Ishikawa (cell line): ENCODE measurements around the gene TCTN2.

ENCODE experiments used
- CEBPB ChIP-seq: IDR thresholded peaks from 2 replicates; pipeline ENCODE4 v1.6.1; 2012
- CREB1 ChIP-seq: IDR thresholded peaks from 2 replicates; pipeline ENCODE4 v1.6.1; 2012; ENCODE audit warnings: low read depth
- EGR1 ChIP-seq: IDR thresholded peaks from 2 replicates; pipeline ENCODE4 v1.6.1; 2012
- EP300 ChIP-seq: IDR thresholded peaks from 2 replicates; pipeline ENCODE4 v1.6.1; 2012; ENCODE audit warnings: borderline replicate concordance
- FOXM1 ChIP-seq: IDR thresholded peaks from 2 replicates; pipeline ENCODE4 v1.6.1; 2012; ENCODE audit warnings: low read depth, borderline replicate concordance
- NFIC ChIP-seq: IDR thresholded peaks from 2 replicates; pipeline ENCODE4 v1.6.1; 2012
- RAD21 ChIP-seq: IDR thresholded peaks from 2 replicates; pipeline ENCODE4 v1.6.1; 2012; ENCODE audit warnings: low read depth
- TAF1 ChIP-seq: IDR thresholded peaks from 2 replicates; pipeline ENCODE4 v1.6.1; 2012; ENCODE audit warnings: low read depth, mild to moderate bottlenecking
- TCF12 ChIP-seq: IDR thresholded peaks from 2 replicates; pipeline ENCODE4 v1.6.1; 2012; ENCODE audit warnings: low read depth
- YY1 ChIP-seq: IDR thresholded peaks from 2 replicates; pipeline ENCODE4 v1.6.1; 2012; ENCODE audit warnings: low read depth
- ZBTB7A ChIP-seq: IDR thresholded peaks from 2 replicates; pipeline ENCODE4 v1.6.1; 2012; ENCODE audit warnings: low read depth
- TF ChIP-seq, protein P1 (sequence below): IDR thresholded peaks from 2 replicates; pipeline ENCODE4 v1.6.1; 2012; ENCODE audit warnings: low read depth, mild to moderate bottlenecking
- TF ChIP-seq, protein P2 (sequence below): IDR thresholded peaks from 2 replicates; pipeline ENCODE4 v1.6.1; 2012

DNA sequence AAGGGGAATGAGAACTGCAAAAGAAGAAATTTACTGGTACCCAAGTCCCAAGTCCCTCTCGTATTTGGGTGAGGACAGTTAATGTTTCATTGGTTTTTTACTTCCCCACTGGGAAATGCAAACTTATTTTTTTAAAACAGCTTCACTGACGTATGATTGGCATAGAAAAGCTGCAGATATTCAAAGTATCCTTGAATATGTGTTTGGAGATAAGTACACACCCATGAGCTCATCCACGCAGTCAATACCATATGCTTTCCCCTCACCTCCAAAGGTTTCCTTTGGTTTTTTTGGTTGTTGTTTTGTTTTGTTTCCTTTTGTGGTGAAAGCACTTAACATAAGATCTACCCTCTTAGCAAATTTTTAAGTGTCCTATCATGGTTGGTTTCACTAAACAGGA, 13.1 kb downstream of the TCTN2 start:
- TF ChIP-seq YY1 (no peak), RAD21 (no peak), NFIC (no peak), EP300 (no peak), FOXM1 (no peak), TAF1 (no peak), CEBPB (no peak), CREB1 (no peak), EGR1 (no peak), TCF12 (no peak), ZBTB7A (no peak)
- TF ChIP-seq, protein P1, sequence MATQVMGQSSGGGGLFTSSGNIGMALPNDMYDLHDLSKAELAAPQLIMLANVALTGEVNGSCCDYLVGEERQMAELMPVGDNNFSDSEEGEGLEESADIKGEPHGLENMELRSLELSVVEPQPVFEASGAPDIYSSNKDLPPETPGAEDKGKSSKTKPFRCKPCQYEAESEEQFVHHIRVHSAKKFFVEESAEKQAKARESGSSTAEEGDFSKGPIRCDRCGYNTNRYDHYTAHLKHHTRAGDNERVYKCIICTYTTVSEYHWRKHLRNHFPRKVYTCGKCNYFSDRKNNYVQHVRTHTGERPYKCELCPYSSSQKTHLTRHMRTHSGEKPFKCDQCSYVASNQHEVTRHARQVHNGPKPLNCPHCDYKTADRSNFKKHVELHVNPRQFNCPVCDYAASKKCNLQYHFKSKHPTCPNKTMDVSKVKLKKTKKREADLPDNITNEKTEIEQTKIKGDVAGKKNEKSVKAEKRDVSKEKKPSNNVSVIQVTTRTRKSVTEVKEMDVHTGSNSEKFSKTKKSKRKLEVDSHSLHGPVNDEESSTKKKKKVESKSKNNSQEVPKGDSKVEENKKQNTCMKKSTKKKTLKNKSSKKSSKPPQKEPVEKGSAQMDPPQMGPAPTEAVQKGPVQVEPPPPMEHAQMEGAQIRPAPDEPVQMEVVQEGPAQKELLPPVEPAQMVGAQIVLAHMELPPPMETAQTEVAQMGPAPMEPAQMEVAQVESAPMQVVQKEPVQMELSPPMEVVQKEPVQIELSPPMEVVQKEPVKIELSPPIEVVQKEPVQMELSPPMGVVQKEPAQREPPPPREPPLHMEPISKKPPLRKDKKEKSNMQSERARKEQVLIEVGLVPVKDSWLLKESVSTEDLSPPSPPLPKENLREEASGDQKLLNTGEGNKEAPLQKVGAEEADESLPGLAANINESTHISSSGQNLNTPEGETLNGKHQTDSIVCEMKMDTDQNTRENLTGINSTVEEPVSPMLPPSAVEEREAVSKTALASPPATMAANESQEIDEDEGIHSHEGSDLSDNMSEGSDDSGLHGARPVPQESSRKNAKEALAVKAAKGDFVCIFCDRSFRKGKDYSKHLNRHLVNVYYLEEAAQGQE: no peak
- TF ChIP-seq, protein P2, sequence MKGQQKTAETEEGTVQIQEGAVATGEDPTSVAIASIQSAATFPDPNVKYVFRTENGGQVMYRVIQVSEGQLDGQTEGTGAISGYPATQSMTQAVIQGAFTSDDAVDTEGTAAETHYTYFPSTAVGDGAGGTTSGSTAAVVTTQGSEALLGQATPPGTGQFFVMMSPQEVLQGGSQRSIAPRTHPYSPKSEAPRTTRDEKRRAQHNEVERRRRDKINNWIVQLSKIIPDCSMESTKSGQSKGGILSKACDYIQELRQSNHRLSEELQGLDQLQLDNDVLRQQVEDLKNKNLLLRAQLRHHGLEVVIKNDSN: no peak
